ENCODE measurements around the gene DOP1B.
"Not testable (repeated sequence)": the region's sequence is repeated elsewhere in the genome, so short reads cannot be mapped to it uniquely, and the experiment has no call there.

Gene DOP1B

GRCh38 chr21:36174780-36175179 is 18.2 kb downstream of the DOP1B start:
- no peak for DNase-seq

DNA sequence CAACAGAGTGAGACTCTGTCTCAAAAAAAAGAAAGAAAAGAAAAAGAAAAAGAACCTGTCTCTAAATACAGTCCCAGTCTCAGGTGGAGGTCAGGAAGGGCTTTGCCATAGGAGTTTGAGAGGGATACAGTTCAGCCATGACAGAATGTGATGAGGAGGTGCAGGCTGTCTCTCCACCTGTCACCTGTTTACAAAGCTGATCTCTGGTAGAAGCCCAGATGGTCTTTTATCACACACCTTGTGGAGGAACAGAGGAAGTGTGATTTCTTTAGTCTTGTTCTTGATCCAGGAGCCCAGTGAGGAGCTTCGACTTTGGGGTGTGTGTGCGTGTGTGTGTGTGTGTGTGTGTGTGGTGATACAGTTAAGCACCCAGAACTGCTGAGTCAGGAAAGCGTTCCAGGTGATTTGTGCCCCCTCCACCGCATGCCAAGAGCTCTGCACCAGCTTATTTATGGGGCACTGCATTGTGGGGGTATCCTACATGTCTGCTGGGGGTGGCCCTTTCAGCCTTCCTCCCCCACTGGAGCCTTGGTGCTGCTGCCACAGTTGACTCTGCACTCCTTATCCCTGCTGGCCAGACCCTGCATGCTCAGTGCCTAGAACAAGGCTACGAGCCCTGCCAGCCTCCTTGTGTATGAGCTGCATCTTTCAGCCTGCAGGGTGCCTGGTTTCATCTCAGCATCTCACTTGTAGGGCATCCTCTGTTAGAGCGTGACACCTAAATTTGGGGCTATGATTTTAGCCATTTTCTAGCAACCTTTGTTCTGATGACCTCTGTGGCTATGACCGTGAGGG is 19.3 kb downstream of the DOP1B start:
- DNase-seq: no peak

GRCh38 chr21:36178349-36178748 is 21.7 kb downstream of the DOP1B start:
- no peak for DNase-seq

- no peak for DNase-seq
Observed at GRCh38 chr21:36179145-36179544, 22.5 kb downstream of the DOP1B start.

DNA sequence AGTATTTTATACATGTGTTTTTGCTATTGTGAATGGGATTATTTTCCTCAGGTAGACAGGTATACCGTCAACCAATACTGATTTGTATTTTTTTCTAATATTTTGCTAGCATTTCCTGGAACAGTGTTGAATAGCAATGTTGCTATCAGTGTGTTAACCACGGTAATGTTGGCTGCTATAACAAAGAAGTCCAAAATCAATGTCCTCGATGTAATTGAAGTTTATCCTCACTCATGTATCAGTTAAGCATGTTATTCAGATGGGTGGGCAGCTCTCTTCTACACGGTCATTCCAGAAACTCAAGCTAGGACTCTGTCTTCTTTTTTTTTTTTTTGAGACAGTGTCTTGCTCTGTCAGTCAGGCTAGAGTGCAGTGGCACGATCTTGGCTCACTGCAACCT is 24.3 kb downstream of the DOP1B start:
- DNase-seq: no peak

- no peak for DNase-seq
Observed at GRCh38 chr21:36183144-36183795, 26.6 kb downstream of the DOP1B start.

- DNase-seq: no peak
Observed at GRCh38 chr21:36184545-36184944, 27.9 kb downstream of the DOP1B start.

GRCh38 chr21:36185523-36185922 is 28.9 kb downstream of the DOP1B start:
- no peak for DNase-seq

GRCh38 chr21:36186081-36186480 is 29.5 kb downstream of the DOP1B start:
- no peak for DNase-seq

DNA sequence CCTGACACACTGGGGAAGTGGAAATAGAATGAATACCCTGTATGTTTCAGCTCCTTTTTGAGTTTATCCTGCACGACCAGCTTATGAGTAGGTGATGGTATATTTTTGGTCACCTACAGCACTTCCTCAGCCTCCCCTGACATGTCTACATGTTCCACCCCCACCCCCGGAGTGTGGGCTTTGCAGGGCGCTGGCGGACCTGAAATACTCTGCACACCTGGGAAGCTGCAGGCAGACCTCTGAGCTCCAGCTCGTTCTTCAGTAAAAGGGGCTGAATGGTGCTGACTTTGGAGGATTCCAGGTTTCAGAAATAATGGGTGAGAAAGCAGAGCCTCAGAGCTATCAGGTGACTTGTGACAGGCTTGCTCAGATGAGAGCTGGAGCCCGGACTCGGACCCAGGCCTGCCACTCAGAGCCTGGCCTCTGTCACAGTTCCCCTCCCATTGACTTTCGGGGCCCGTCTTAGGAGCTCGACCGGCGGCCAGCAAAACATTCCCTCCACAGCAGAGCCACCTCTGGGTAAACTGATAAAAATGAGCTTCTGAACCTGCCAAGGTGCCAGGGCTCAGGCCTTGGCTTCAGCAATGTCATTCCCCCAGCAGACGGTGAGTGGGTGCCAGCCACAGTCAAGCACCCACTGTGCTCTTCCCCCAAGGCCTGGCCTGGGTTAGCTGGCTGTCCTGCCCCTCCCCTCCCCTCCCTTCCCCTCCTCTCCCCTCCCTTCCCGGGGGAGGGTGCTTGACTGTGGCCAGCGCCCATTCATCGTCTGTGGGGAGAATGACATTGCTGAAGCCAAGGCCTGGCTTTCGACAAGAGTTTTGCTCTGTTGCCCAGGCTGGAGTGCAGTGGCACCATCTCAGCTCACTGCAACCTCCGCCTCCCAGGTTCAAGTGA is 30.1 kb downstream of the DOP1B start:
- DNase-seq: no peak

GRCh38 chr21:36188081-36188681 is 31.6 kb downstream of the DOP1B start:
- DNase-seq: no peak

- DNase-seq: no peak
Observed at GRCh38 chr21:36188937-36189336, 32.3 kb downstream of the DOP1B start.

GRCh38 chr21:36190736-36191135 is 34.1 kb downstream of the DOP1B start:
- DNase-seq: no peak

DNA sequence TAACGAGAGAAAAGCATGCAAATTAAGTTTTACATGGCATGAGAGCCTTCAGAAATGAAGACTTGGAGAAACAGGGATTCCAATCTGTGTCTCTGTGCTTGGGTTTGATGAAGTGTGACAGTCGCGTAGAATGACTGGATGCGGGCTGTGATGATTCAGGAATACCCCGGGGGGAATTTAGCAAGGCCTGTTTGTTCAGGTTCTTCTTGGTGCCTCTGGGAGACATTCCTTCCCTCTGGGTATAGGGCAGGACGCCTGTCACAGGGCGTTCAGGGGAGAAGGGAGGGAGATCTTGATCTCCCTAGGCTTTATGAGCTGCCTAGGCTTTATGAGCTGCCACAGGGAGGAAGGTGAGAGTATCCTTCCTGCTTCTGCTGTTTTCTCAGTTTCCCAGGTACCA is 36.6 kb downstream of the DOP1B start:
- DNase-seq: no peak

- DNase-seq: no peak
Observed at GRCh38 chr21:36194024-36194423, 37.4 kb downstream of the DOP1B start.

DNA sequence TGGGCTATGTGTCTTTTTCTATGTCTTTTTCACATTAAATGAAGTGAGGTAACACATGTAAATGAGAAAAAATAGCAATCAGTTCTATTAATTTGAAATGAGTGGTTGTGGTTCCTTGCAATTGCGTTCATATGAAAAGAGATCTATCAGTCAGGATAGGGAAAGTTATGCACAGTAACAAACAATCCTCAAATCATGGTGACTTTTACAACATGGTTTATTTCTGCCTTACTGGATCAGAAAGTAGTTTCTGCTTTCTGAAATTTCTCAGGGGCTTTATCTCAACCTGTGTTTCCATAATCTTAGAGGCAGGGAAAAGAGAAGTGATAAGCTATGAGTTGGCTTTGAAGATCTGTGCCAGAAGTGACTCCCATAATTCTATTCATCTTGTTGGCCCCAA is 39.0 kb downstream of the DOP1B start:
- DNase-seq: no peak

- no peak for DNase-seq
Observed at GRCh38 chr21:36199021-36199420, 42.4 kb downstream of the DOP1B start.

GRCh38 chr21:36199575-36199974 is 43.0 kb downstream of the DOP1B start:
- not testable (repeated sequence) for DNase-seq

- DNase-seq: no peak
Observed at GRCh38 chr21:36200081-36200561, 43.5 kb downstream of the DOP1B start.

DNA sequence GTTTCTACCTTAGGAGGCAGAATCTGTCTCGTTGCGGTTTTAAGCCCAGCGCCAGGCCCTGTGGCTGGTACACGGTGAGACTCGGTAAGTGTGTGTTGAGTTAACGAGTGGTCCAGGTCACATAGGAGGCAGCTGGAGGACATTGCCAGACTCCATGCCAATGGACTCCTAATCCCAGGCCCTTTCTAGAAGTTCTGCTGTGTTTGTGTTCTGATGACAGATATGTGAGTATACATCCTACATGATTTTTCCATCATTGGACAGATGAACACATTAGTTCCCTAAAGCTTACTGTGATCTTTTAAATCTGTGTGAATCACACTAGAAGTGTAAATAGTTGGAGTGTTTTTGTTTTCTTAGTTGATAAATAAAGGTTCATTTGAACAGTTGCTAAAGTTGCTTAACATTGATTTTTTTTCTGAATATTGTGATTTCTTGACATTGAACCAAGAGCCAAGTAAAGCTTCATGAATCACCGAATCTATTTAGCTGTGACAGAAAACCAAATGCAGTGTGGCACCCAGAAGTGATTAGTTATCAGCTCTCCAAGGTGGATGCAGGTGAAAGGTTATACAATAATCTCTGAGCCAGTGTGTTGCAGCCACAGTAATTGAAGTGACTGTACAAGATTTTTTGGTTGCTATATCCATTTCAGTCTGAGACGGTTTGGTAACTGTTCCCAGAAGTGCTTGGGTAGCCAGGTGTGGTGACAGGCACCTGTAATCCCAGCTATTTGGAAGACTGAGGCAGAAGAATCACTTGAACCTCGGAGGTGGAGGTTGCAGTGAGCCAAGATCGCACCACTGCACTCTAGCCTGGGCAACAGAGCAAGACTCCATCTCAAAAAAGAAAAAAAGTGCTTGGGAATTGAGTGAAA is 46.3 kb downstream of the DOP1B start:
- no peak for DNase-seq

DNA sequence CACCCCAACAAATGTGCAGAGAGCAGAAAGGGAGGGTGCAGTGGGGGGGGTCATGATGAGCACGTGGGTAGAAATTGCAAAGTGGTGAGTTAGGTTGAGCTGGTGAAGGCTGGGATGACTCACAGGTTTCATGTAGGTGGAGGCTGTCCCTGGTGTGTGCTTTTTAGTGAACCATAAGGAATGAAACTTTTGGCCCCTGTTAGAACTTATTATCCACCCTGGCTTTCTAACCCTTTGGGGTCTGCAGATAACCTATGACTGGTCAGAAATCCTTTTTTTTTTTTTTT is 46.9 kb downstream of the DOP1B start:
- no peak for DNase-seq

DNA sequence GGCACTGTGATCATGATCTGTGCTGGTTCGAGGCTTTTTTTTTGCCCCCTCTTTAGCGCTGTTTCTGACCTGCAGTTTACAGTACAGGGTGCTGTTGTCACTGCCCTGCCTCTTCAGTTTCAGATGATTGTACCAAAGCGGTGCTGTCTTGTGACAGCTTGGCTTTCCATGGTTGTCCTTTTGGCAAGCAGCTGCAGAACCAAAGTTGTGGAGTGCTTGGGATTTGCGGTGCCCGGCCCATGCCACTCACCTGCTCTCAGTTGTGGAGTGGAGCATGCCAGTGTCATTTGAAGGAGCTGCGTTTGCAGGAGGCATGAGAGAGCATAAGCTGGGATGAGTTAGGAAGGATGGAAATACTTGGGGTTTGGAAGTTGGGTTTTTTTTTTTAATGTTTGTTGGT is 48.4 kb downstream of the DOP1B start:
- no peak for DNase-seq
